Stimulated activated CD8-positive, alpha-beta memory T cell treated with anti-CD3 and anti-CD28 coated beads, Interleukin-4, amount 100 ng/mL, for 48 hours (primary cell): ENCODE measurements around the gene TRIM56.
"Not testable (repeated sequence)": the region's sequence is repeated elsewhere in the genome, so short reads cannot be mapped to it uniquely, and the experiment has no call there.

ENCODE experiments used
- DNase-seq: peaks from one replicate; pipeline ENCODE4 v3.0.0-alpha.2; 2020

The TRIM56 gene

GRCh38 chr7:101093906-101094305 is 8.6 kb downstream of the TRIM56 start:
- DNase-seq, result no peak

DNA sequence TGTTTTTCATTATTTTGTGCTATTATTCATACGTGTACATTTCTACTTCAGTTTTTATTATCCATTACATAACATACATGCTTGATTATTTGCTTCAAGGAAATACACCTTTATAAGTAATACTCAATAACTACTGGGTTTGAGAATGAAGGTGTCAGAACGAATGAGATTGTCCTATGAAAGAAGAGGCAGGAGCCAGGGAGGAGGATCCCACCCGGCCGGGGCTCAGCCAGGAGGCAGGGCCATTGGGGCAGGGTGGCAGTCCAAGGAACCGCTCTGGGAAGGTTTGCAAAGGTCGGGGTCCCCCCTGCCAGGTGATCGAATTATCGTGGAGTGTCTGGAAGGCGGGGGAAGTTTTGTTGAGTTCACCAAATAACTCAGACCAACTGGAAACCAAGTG is 9.1 kb downstream of the TRIM56 start:
- no peak for DNase-seq

GRCh38 chr7:101094791-101095375 is 9.6 kb downstream of the TRIM56 start:
- peak; percentile 65 for DNase-seq

- no peak for DNase-seq
These were observed 11.2 kb downstream of the TRIM56 start for GRCh38 chr7:101096331-101096956.

- no peak for DNase-seq
These were observed 11.7 kb downstream of the TRIM56 start for GRCh38 chr7:101096957-101097347.

GRCh38 chr7:101097561-101097960 is 12.3 kb downstream of the TRIM56 start:
- no peak for DNase-seq

- peak; percentile 73 for DNase-seq
These were observed 14.9 kb downstream of the TRIM56 start for GRCh38 chr7:101099969-101100781.

GRCh38 chr7:101100858-101101847 is 15.9 kb downstream of the TRIM56 start:
- DNase-seq, result no peak

GRCh38 chr7:101102026-101102425 is 16.7 kb downstream of the TRIM56 start:
- DNase-seq, result no peak

- not testable (repeated sequence) for DNase-seq
These were observed 18.4 kb downstream of the TRIM56 start for GRCh38 chr7:101103701-101104100.

- DNase-seq, result no peak
These were observed 19.0 kb downstream of the TRIM56 start for GRCh38 chr7:101104193-101104713.

GRCh38 chr7:101104799-101105198 is 19.5 kb downstream of the TRIM56 start:
- DNase-seq, result no peak

DNA sequence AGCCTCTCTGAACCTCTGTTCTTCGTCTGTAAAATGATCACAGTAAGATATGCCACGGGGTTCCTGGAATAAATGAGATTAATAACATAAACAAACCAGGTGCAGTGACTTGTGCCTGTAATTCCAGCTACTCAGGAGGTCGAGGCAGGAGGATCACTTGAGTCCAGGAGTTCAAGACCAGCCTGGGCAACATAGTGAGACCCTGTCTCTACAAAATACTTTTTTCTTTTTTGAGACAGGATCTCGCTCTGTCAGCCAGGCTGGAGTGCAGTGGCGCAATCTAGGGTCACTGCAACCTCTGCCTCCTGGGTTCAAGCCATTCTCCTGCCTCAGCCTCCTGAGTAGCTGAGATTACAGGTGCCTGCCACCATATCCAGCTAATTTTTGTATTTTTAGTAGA is 20.0 kb downstream of the TRIM56 start:
- not testable (repeated sequence) for DNase-seq

GRCh38 chr7:101106386-101106785 is 21.1 kb downstream of the TRIM56 start:
- no peak for DNase-seq

- no peak for DNase-seq
These were observed 23.1 kb downstream of the TRIM56 start for GRCh38 chr7:101108330-101108857.

GRCh38 chr7:101108961-101109360 is 23.7 kb downstream of the TRIM56 start:
- no peak for DNase-seq

DNA sequence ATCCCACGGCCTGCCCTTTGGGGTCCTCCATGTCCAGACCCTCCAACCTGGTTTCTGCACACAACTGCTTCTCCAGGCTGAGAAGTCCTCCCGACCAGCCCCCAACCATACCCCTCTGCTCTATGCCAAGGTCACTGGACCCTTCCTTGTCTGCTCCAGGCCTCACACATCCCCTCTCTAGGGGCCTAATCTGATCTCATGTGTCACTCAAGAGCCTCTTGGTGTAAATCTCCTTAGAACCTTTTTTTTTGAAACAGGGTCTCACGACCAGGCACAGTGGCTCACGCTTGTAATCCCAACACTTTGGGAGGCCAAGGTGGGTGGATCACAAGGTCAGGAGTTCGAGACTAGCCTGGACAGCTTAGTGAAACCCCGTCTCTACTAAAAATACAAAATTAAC is 24.1 kb downstream of the TRIM56 start:
- DNase-seq, result no peak

GRCh38 chr7:101111261-101111660 is 26.0 kb downstream of the TRIM56 start:
- DNase-seq, result no peak

DNA sequence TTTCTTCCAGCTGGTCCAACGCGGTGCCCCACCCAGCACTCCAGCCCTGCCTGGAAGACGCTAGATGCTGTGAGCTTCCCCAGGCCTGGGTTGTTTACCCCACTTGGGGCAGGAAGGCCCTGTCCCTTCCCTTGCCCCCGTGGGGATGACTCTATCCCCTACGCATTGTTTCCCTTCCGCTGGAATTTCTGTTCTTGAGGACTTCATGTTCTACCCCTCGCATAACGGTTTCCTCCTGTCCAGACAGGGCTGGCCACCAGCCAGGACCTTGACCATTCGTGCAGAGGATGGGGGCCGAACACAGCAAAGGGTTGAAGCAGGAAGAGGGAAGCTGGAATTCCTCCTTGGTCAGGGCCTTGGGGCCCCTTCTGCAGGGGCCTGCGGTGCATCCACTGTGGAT is 27.0 kb downstream of the TRIM56 start:
- DNase-seq, result no peak

- not testable (repeated sequence) for DNase-seq
These were observed 27.9 kb downstream of the TRIM56 start for GRCh38 chr7:101113140-101113539.

GRCh38 chr7:101113836-101114235 is 28.6 kb downstream of the TRIM56 start:
- DNase-seq, result no peak

DNA sequence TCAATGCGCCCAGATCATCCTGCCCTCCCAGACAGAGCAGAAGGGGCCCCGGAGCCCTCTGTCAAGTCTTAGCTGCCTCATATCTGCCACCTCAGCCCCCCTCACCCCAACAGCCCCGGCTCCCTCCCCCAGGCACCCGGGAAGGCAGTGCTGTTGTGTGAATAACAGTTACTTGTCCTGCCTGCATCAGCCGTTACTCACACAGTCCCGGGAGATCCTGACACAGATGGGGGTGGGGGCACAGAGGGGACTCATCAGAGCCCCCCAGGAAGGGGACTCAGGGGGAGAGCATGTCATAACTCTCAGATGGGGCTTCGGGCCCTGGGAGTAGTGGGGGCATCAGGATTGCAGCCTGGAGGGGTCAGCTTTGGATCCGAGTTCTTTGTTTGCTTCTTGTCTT is 29.2 kb downstream of the TRIM56 start:
- no peak for DNase-seq
